Measurements from ENCODE around the gene ABCB7. TPM values are rescaled to one million over a fixed set of nuclear protein-coding genes. Genes with fewer than 3 reads are reported as not detected.

Gene ABCB7
- total and polyA plus RNA-seq, 2 experiments from 2014 or later: 26.3 to 64.2 TPM

DNA sequence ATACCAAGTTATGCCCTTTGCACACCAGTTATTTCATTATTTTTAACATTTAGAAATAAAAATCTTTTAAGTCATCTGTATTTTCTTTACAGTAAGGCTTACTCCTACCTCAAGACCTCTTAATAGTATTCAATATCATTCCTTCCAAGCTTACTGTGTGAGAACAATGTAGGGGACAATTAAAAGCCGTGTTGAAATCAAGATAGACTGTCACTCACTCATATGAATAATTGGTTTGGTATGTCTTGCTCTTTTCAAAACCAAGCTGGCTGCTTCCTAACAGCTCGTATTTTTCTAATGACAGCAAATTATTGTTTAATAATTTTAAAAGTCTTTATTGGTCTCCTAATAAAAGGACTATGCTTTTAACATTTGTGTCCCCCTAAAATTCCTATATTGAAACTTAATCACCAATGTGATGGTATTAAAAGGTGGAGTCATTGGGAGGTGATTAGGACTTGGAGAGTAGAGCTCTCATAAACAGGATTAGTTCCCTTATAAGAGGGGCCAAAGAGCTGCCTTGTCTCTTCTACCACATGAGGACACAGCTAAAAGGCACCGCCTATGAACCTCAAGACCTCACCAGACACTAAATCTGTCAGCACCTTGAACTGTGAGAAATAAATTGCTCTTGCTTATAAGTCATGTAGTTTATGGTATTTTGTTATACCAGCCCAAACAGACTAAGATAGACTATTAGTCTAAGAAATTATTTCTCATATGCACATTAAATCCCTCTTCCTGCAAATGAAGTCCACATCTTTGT, 4.1 kb downstream of the ABCB7 start:
- Histone ChIP-seq H3F3A (replicated peaks; ENCODE audit: low read depth) (no peaks in the 10 kb centered on the region), H3K4me1 (ENCODE audit: insufficient read depth) (peaks cover 2% of the 10 kb centered on the region; the same call in 1 of the 2 replicates), H3K27ac (ENCODE audit: low read depth) (no peak overlapping the region), H3K36me3 (ENCODE audit: insufficient read depth) (no peaks in the 10 kb centered on the region), H3K4me2 (no peak overlapping the region), H3K4me3 (no peak overlapping the region), H3K9me2 (ENCODE audit: insufficient read depth) (no peaks in the 10 kb centered on the region), H2AFZ (no peak overlapping the region), H3K79me2 (replicated peaks; ENCODE audit: insufficient read depth) (peaks cover 84% of the 10 kb centered on the region), H4K20me1 (replicated peaks; ENCODE audit: insufficient read depth) (no peaks in the 10 kb centered on the region), H3K27me3 (ENCODE audit: insufficient read depth) (no peaks in the 10 kb centered on the region)
- TF ChIP-seq, protein P1, sequence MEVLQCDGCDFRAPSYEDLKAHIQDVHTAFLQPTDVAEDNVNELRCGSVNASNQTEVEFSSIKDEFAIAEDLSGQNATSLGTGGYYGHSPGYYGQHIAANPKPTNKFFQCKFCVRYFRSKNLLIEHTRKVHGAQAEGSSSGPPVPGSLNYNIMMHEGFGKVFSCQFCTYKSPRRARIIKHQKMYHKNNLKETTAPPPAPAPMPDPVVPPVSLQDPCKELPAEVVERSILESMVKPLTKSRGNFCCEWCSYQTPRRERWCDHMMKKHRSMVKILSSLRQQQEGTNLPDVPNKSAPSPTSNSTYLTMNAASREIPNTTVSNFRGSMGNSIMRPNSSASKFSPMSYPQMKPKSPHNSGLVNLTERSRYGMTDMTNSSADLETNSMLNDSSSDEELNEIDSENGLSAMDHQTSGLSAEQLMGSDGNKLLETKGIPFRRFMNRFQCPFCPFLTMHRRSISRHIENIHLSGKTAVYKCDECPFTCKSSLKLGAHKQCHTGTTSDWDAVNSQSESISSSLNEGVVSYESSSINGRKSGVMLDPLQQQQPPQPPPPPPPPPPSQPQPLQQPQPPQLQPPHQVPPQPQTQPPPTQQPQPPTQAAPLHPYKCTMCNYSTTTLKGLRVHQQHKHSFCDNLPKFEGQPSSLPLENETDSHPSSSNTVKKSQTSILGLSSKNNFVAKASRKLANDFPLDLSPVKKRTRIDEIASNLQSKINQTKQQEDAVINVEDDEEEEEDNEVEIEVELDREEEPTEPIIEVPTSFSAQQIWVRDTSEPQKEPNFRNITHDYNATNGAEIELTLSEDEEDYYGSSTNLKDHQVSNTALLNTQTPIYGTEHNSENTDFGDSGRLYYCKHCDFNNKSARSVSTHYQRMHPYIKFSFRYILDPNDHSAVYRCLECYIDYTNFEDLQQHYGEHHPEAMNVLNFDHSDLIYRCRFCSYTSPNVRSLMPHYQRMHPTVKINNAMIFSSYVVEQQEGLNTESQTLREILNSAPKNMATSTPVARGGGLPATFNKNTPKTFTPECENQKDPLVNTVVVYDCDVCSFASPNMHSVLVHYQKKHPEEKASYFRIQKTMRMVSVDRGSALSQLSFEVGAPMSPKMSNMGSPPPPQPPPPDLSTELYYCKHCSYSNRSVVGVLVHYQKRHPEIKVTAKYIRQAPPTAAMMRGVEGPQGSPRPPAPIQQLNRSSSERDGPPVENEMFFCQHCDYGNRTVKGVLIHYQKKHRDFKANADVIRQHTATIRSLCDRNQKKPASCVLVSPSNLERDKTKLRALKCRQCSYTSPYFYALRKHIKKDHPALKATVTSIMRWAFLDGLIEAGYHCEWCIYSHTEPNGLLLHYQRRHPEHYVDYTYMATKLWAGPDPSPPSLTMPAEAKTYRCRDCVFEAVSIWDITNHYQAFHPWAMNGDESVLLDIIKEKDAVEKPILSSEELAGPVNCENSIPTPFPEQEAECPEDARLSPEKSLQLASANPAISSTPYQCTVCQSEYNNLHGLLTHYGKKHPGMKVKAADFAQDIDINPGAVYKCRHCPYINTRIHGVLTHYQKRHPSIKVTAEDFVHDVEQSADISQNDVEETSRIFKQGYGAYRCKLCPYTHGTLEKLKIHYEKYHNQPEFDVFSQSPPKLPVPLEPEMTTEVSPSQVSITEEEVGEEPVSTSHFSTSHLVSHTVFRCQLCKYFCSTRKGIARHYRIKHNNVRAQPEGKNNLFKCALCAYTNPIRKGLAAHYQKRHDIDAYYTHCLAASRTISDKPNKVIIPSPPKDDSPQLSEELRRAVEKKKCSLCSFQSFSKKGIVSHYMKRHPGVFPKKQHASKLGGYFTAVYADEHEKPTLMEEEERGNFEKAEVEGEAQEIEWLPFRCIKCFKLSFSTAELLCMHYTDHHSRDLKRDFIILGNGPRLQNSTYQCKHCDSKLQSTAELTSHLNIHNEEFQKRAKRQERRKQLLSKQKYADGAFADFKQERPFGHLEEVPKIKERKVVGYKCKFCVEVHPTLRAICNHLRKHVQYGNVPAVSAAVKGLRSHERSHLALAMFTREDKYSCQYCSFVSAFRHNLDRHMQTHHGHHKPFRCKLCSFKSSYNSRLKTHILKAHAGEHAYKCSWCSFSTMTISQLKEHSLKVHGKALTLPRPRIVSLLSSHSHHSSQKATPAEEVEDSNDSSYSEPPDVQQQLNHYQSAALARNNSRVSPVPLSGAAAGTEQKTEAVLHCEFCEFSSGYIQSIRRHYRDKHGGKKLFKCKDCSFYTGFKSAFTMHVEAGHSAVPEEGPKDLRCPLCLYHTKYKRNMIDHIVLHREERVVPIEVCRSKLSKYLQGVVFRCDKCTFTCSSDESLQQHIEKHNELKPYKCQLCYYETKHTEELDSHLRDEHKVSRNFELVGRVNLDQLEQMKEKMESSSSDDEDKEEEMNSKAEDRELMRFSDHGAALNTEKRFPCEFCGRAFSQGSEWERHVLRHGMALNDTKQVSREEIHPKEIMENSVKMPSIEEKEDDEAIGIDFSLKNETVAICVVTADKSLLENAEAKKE (CRISPR knock-in tag; IDR thresholded peaks at IDR 0.05): no peak
- TF ChIP-seq NANOG (IDR thresholded peaks at IDR 0.05; ENCODE audit: borderline replicate concordance): no peak
- no peak for TF ChIP-seq ZNF331 (CRISPR knock-in tag; IDR thresholded peaks at IDR 0.05; ENCODE audit: low read depth)
- TF ChIP-seq JUNB (IDR thresholded peaks at IDR 0.05; ENCODE audit: unreplicated experiment): no peak
- TF ChIP-seq, protein P2, sequence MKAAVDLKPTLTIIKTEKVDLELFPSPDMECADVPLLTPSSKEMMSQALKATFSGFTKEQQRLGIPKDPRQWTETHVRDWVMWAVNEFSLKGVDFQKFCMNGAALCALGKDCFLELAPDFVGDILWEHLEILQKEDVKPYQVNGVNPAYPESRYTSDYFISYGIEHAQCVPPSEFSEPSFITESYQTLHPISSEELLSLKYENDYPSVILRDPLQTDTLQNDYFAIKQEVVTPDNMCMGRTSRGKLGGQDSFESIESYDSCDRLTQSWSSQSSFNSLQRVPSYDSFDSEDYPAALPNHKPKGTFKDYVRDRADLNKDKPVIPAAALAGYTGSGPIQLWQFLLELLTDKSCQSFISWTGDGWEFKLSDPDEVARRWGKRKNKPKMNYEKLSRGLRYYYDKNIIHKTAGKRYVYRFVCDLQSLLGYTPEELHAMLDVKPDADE (IDR thresholded peaks at IDR 0.05): no peak
- TF ChIP-seq, protein P3, sequence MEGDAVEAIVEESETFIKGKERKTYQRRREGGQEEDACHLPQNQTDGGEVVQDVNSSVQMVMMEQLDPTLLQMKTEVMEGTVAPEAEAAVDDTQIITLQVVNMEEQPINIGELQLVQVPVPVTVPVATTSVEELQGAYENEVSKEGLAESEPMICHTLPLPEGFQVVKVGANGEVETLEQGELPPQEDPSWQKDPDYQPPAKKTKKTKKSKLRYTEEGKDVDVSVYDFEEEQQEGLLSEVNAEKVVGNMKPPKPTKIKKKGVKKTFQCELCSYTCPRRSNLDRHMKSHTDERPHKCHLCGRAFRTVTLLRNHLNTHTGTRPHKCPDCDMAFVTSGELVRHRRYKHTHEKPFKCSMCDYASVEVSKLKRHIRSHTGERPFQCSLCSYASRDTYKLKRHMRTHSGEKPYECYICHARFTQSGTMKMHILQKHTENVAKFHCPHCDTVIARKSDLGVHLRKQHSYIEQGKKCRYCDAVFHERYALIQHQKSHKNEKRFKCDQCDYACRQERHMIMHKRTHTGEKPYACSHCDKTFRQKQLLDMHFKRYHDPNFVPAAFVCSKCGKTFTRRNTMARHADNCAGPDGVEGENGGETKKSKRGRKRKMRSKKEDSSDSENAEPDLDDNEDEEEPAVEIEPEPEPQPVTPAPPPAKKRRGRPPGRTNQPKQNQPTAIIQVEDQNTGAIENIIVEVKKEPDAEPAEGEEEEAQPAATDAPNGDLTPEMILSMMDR (conservative IDR thresholded peaks at IDR 0.05; ENCODE audit: low read depth in 2 of 2): no peak
- TF ChIP-seq POLR2AphosphoS5 (IDR thresholded peaks at IDR 0.05; ENCODE audit: low read depth): no peak
- TF ChIP-seq ZNF114 (CRISPR knock-in tag; IDR thresholded peaks at IDR 0.05): no peak
- H3K9me3 Mint-ChIP-seq: peaks cover 6% of the 10 kb centered on the region
- H3K4me3 Mint-ChIP-seq: no peak overlapping the region
- peaks cover 1% of the 10 kb centered on the region for H3K27me3 Mint-ChIP-seq (ENCODE audit: insufficient read depth, low read depth, poor library complexity)
- H3K27ac Mint-ChIP-seq: no peak overlapping the region
- H3K36me3 Mint-ChIP-seq (ENCODE audit: low read depth): peaks cover 10% of the 10 kb centered on the region
- DNase-seq (ENCODE audit: low spot score) (no peak), ATAC-seq (no peak)
- peaks cover 16% of the 10 kb centered on the region for H3K4me1 Mint-ChIP-seq
